Parathyroid adenoma (tissue), 2 donors: ENCODE measurements around the gene ARPP21.

Experiments used
- H2AFZ ChIP-seq: fragments of 300-600 bp; sonication (generic); one replicate; pipeline ENCODE4 v1.7.0; 2017; ENCODE audit warnings: antibody characterized with exemption, mild to moderate bottlenecking
- H3K27ac ChIP-seq: fragments of 300-600 bp; sonication (generic); one replicate; pipeline ENCODE4 v1.7.0; 2017
- H3K27me3 ChIP-seq: fragments of 300-600 bp; sonication (generic); one replicate; pipeline ENCODE4 v1.7.0; 2017; ENCODE audit warnings: low read length; ENCODE audit not compliant: control insufficient read depth, insufficient read depth
- H3K36me3 ChIP-seq: fragments of 300-600 bp; sonication (generic); one replicate; pipeline ENCODE4 v1.7.0; 2017; ENCODE audit warnings: low read length; ENCODE audit not compliant: control insufficient read depth, insufficient read depth
- H3K4me1 ChIP-seq: fragments of 300-600 bp; sonication (generic); one replicate; pipeline ENCODE4 v1.7.0; 2017; ENCODE audit warnings: control low read depth
- H3K4me2 ChIP-seq: fragments of 300-600 bp; sonication (generic); one replicate; pipeline ENCODE4 v1.7.0; 2017; ENCODE audit warnings: low read length
- H3K4me3 ChIP-seq: fragments of 300-600 bp; sonication (generic); one replicate; pipeline ENCODE4 v1.7.0; 2017; ENCODE audit warnings: low read depth, low read length
- H3K79me2 ChIP-seq: fragments of 300-600 bp; sonication (generic); one replicate; pipeline ENCODE4 v1.7.0; 2017; ENCODE audit warnings: control low read depth
- H3K9ac ChIP-seq: fragments of 300-600 bp; sonication (generic); one replicate; pipeline ENCODE4 v1.7.0; 2017; ENCODE audit warnings: mild to moderate bottlenecking
- H3K9me3 ChIP-seq: fragments of 300-600 bp; sonication (generic); one replicate; pipeline ENCODE4 v1.7.0; 2017; ENCODE audit warnings: low read length; ENCODE audit not compliant: control insufficient read depth
- TF ChIP-seq, protein P1 (sequence below): fragments of 300-600 bp; sonication (generic); IDR thresholded peaks from one replicate; pipeline ENCODE4 v1.7.0; 2017; ENCODE audit warnings: antibody characterized with exemption, mild to moderate bottlenecking
- donor health status: primary hyperparathyroidism.

The ARPP21 gene

DNA sequence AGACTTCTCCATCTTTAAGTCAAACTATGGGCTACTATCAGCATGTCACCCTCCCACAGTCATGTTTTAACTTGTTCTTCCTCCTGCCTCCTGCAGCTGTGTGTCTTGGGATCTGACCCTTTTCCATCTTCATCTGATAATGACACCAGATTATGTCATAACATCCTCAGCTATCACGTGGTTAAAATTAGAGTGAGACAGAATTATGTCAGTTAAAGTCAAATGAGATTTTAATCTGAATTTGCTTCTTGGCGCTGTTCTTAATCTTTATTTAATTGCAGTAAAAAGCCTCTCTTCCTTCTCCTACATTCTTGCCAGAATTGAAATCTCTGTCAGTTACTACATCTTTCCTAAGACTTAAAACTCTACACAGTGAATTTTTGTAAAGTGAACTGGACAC is 107.2 kb downstream of the ARPP21 start:
- TF ChIP-seq, protein P1, sequence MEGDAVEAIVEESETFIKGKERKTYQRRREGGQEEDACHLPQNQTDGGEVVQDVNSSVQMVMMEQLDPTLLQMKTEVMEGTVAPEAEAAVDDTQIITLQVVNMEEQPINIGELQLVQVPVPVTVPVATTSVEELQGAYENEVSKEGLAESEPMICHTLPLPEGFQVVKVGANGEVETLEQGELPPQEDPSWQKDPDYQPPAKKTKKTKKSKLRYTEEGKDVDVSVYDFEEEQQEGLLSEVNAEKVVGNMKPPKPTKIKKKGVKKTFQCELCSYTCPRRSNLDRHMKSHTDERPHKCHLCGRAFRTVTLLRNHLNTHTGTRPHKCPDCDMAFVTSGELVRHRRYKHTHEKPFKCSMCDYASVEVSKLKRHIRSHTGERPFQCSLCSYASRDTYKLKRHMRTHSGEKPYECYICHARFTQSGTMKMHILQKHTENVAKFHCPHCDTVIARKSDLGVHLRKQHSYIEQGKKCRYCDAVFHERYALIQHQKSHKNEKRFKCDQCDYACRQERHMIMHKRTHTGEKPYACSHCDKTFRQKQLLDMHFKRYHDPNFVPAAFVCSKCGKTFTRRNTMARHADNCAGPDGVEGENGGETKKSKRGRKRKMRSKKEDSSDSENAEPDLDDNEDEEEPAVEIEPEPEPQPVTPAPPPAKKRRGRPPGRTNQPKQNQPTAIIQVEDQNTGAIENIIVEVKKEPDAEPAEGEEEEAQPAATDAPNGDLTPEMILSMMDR, result no peak
- no peak overlapping the region for H3K4me2 ChIP-seq
- H2AFZ ChIP-seq, result no peak overlapping the region
- H3K4me1 ChIP-seq, result no peaks in the 10 kb centered on the region
- H3K9ac ChIP-seq, result no peak overlapping the region
- H3K4me3 ChIP-seq, result no peak overlapping the region
- H3K9me3 ChIP-seq, result no peaks in the 10 kb centered on the region
- H3K36me3 ChIP-seq, result no peaks in the 10 kb centered on the region
- H3K27me3 ChIP-seq, result no peaks in the 10 kb centered on the region
- H3K27ac ChIP-seq, result no peak overlapping the region
- H3K79me2 ChIP-seq, result no peaks in the 10 kb centered on the region

DNA sequence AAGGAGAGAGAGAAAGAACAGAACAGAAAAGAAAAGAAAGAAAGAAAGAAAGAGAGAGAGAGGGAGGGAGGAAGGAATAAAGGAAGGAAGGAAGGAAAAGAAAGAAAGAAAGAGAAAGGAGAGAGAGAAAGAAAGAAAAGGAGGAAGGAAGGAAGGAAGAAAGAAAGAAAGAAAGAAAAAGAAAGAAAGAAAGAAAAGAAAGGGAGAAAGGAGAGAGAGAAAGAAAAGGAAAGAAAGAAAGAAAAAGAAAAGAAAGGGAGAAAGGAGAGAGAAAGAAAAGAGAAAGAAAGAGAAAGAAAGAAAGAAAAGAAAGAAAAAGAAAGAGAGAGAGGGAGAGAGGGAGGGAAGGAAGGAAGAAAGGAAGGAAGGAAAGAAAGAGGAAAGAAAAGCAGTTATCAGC is 108.8 kb downstream of the ARPP21 start:
- TF ChIP-seq, protein P1, result no peak
- H3K27ac ChIP-seq, result no peak overlapping the region
- H3K36me3 ChIP-seq, result no peaks in the 10 kb centered on the region

DNA sequence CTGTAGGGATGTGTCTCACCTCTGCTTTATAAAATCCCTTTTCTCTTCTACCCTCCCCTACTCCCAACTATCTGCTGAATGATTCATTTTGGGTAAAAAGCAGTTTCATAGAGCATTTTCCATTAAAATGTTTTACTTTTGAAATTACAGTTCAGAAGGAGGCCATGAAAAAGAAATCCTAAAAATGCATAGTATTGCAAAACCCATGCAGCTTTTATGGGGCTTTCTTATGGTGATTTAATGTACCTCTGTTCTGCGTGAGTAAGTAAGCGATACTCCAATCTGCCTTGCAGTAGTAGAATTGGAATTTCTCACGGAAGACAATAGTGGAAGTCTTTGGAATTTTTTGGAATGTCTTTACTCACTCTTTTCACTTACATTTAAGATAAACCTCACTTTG is 111.9 kb downstream of the ARPP21 start:
- TF ChIP-seq, protein P1, result no peak
- no peaks in the 10 kb centered on the region for H3K9me3 ChIP-seq
- no peak overlapping the region for H3K9ac ChIP-seq
- H3K79me2 ChIP-seq, result no peaks in the 10 kb centered on the region
- no peak overlapping the region for H2AFZ ChIP-seq
- H3K27ac ChIP-seq, result no peak overlapping the region
- H3K4me3 ChIP-seq, result no peak overlapping the region
- no peak overlapping the region for H3K4me2 ChIP-seq
- no peaks in the 10 kb centered on the region for H3K36me3 ChIP-seq
- H3K4me1 ChIP-seq, result no peaks in the 10 kb centered on the region
- no peaks in the 10 kb centered on the region for H3K27me3 ChIP-seq

More for the DNA sequence above, 108.8 kb downstream of the ARPP21 start:
- H3K9ac ChIP-seq, result no peak overlapping the region
- H3K9me3 ChIP-seq, result no peaks in the 10 kb centered on the region
- H2AFZ ChIP-seq, result no peak overlapping the region
- no peaks in the 10 kb centered on the region for H3K27me3 ChIP-seq
- H3K4me2 ChIP-seq, result no peak overlapping the region
- no peaks in the 10 kb centered on the region for H3K79me2 ChIP-seq
- H3K4me3 ChIP-seq, result no peak overlapping the region
- H3K4me1 ChIP-seq, result no peaks in the 10 kb centered on the region

DNA sequence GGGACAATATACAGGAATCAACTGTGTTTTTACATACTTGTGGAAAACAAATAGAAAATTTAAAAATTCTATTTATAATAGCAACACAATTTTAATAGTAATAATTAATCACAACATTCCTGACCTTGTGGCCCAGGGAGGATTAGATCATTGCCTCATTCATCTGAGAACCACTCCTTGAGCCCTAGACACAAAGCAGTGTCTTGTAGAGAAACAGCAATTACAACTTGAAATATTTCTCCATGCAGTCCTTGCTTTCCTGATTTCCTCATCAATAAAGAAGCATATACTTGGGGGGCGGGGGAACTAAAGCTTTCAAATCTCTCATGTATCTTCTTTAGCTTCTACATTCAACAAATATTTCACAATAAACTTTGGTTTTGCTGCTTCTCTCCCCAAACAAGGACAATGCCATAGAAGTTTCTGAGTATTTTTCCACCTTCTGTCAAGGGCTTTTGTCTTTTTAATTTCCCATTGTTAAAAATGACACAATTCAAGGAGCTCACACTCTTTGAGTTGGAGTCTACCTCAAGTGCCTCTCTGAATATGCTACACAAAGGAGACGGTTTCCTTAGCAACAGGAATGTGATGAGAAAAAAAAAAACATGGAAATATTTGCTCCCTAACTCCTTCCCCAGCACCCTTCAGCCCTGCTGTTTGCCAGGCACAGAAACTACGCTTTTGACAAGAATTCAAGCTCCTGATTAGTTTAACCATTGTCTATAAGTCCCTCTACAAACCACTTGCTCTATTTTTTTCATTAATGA is 118.8 kb downstream of the ARPP21 start:
- no peak overlapping the region for H3K4me3 ChIP-seq
- H3K36me3 ChIP-seq, result no peaks in the 10 kb centered on the region
- H2AFZ ChIP-seq, result no peak overlapping the region
- no peaks in the 10 kb centered on the region for H3K9me3 ChIP-seq
- H3K4me1 ChIP-seq, result no peaks in the 10 kb centered on the region
- no peak overlapping the region for H3K4me2 ChIP-seq
- H3K27me3 ChIP-seq, result no peaks in the 10 kb centered on the region
- TF ChIP-seq, protein P1, result no peak
- H3K9ac ChIP-seq, result no peak overlapping the region
- no peak overlapping the region for H3K27ac ChIP-seq
- no peaks in the 10 kb centered on the region for H3K79me2 ChIP-seq

DNA sequence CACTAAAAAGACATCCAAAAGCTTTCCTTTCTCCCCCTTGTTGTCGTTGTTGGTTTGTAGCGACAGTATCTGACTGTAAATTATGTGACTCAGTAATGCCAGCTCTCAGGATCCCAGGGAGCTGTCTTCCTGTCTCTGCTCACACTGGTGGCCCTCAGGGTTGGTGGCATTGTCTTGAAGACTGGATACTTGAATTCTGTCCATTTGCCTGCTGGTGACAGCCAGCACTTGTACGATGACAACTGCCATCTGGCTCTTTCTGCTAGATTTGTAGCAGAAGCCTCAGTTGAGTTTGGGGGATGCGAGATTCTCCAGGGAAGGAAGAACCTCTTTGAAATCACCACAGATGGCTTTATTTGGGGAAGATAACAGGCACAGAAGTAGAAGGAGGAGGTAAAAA is 120.8 kb downstream of the ARPP21 start:
- Histone ChIP-seq H3K4me1 (no peaks in the 10 kb centered on the region), H3K79me2 (no peaks in the 10 kb centered on the region), H3K4me2 (no peak overlapping the region), H2AFZ (no peak overlapping the region), H3K27me3 (no peaks in the 10 kb centered on the region), H3K9me3 (no peaks in the 10 kb centered on the region), H3K36me3 (no peaks in the 10 kb centered on the region), H3K9ac (no peak overlapping the region), H3K27ac (no peak overlapping the region), H3K4me3 (no peak overlapping the region)
- TF ChIP-seq, protein P1, result no peak
